SJSA1 (cell line): ENCODE measurements around the gene SETX. TPM values are rescaled to one million over a fixed set of nuclear protein-coding genes. Genes with fewer than 3 reads are reported as not detected.
A peak's percentile ranks its signal among the peaks of the same experiment; 100 is the strongest.

Experiments
- DNase-seq, 2 experiments: peaks; one replicate each; pipeline ENCODE4 v3.0.0-alpha.2; 2015 to 2020; ENCODE audit warnings: low spot score in 2 of 2, low read depth in 1 of 2
- H3K27ac ChIP-seq: fragments of 250-450 bp; sonication (Bioruptor Pico); 2 replicates; pipeline ENCODE4 v1.5.1; 2020; ENCODE audit warnings: mild to moderate bottlenecking, moderate library complexity
- H3K27me3 ChIP-seq: fragments of 250-450 bp; sonication (Bioruptor Pico); replicated peaks from 2 replicates; pipeline ENCODE4 v1.5.1; 2020; ENCODE audit warnings: mild to moderate bottlenecking, moderate library complexity
- H3K36me3 ChIP-seq: fragments of 250-450 bp; sonication (Bioruptor Pico); 2 replicates; pipeline ENCODE4 v1.5.1; 2020; ENCODE audit warnings: mild to moderate bottlenecking
- H3K4me1 ChIP-seq: fragments of 250-450 bp; sonication (Bioruptor Pico); replicated peaks from 2 replicates; pipeline ENCODE4 v1.6.1; 2021; ENCODE audit warnings: mild to moderate bottlenecking
- H3K4me3 ChIP-seq: fragments of 250-450 bp; sonication (Bioruptor Pico); 2 replicates; pipeline ENCODE4 v1.5.1; 2020; ENCODE audit warnings: mild to moderate bottlenecking
- H3K9me3 ChIP-seq: fragments of 250-450 bp; sonication (Bioruptor Pico); replicated peaks from 2 replicates; pipeline ENCODE4 v1.5.1; 2020; ENCODE audit warnings: mild to moderate bottlenecking
- total RNA-seq: library from RNA; depleted of rRNA; stranded (reverse); fragments of >200 nt; shearing (Covaris generic); gene quantifications from 2 replicates; pipeline ENCODE4 v1.2.3, GENCODE V29; 2014

The SETX gene
- total RNA-seq, 1 experiment from 2014 or later, result 34.6 TPM

GRCh38 chr9:132341177-132341840 lies 13.5 kb downstream of the SETX start:
- no peak overlapping the region for H3K4me3 ChIP-seq
- no peak for DNase-seq
- H3K36me3 ChIP-seq, result peaks cover 88% of the 10 kb centered on the region
- H3K9me3 ChIP-seq, result no peaks in the 10 kb centered on the region
- H3K4me1 ChIP-seq, result no peaks in the 10 kb centered on the region
- no peaks in the 10 kb centered on the region for H3K27me3 ChIP-seq
- H3K27ac ChIP-seq, result no peak overlapping the region

GRCh38 chr9:132334364-132334763 lies 20.4 kb downstream of the SETX start:
- DNase-seq, result no peak
- Histone ChIP-seq H3K36me3 (peaks cover 88% of the 10 kb centered on the region), H3K27ac (no peak overlapping the region), H3K4me1 (no peaks in the 10 kb centered on the region), H3K27me3 (no peaks in the 10 kb centered on the region), H3K4me3 (no peak overlapping the region), H3K9me3 (no peaks in the 10 kb centered on the region)

- Histone ChIP-seq H3K9me3 (no peaks in the 10 kb centered on the region), H3K4me3 (no peak overlapping the region), H3K36me3 (peaks cover 88% of the 10 kb centered on the region), H3K4me1 (no peaks in the 10 kb centered on the region), H3K27ac (no peak overlapping the region), H3K27me3 (no peaks in the 10 kb centered on the region)
- DNase-seq, result no peak
Measured at GRCh38 chr9:132333556-132333955, 21.2 kb downstream of the SETX start.

- Histone ChIP-seq H3K4me3 (no peak overlapping the region), H3K4me1 (no peaks in the 10 kb centered on the region), H3K27me3 (no peaks in the 10 kb centered on the region), H3K36me3 (peaks cover 95% of the 10 kb centered on the region), H3K27ac (no peak overlapping the region), H3K9me3 (no peaks in the 10 kb centered on the region)
- DNase-seq, result no peak
Measured at GRCh38 chr9:132328580-132328979, 26.2 kb downstream of the SETX start.

GRCh38 chr9:132327537-132327936 lies 27.2 kb downstream of the SETX start:
- no peaks in the 10 kb centered on the region for H3K4me1 ChIP-seq
- H3K27me3 ChIP-seq, result no peaks in the 10 kb centered on the region
- peaks cover 88% of the 10 kb centered on the region for H3K36me3 ChIP-seq

GRCh38 chr9:132324425-132324824 lies 30.4 kb downstream of the SETX start:
- DNase-seq, result no peak
- Histone ChIP-seq H3K4me1 (peaks cover 8% of the 10 kb centered on the region), H3K9me3 (no peaks in the 10 kb centered on the region), H3K4me3 (no peak overlapping the region), H3K27ac (no peak overlapping the region), H3K36me3 (peaks cover 69% of the 10 kb centered on the region), H3K27me3 (no peaks in the 10 kb centered on the region)

More at GRCh38 chr9:132327537-132327936, 27.2 kb downstream of the SETX start:
- no peak for DNase-seq
- no peak overlapping the region for H3K27ac ChIP-seq
- no peaks in the 10 kb centered on the region for H3K9me3 ChIP-seq
- no peak overlapping the region for H3K4me3 ChIP-seq

GRCh38 chr9:132319421-132320110 lies 35.2 kb downstream of the SETX start:
- peaks cover 53% of the 10 kb centered on the region for H3K36me3 ChIP-seq
- peaks cover 15% of the 10 kb centered on the region for H3K4me1 ChIP-seq
- peak in 1 of 2 experiments; percentile 52 for DNase-seq

GRCh38 chr9:132312873-132313272 lies 41.9 kb downstream of the SETX start:
- H3K4me3 ChIP-seq, result no peak overlapping the region
- no peaks in the 10 kb centered on the region for H3K27me3 ChIP-seq
- no peak for DNase-seq
- H3K36me3 ChIP-seq, result peaks cover 53% of the 10 kb centered on the region
- H3K4me1 ChIP-seq, result no peaks in the 10 kb centered on the region
- no peaks in the 10 kb centered on the region for H3K9me3 ChIP-seq
- H3K27ac ChIP-seq, result no peak overlapping the region

More at GRCh38 chr9:132319421-132320110, 35.2 kb downstream of the SETX start:
- Histone ChIP-seq H3K27ac (no peak overlapping the region), H3K9me3 (no peaks in the 10 kb centered on the region), H3K4me3 (no peak overlapping the region), H3K27me3 (no peaks in the 10 kb centered on the region)

- Histone ChIP-seq H3K4me3 (no peak overlapping the region), H3K4me1 (no peaks in the 10 kb centered on the region), H3K9me3 (no peaks in the 10 kb centered on the region), H3K27ac (no peak overlapping the region), H3K27me3 (no peaks in the 10 kb centered on the region), H3K36me3 (peaks cover 52% of the 10 kb centered on the region)
- no peak for DNase-seq
Measured at GRCh38 chr9:132312426-132312825, 42.4 kb downstream of the SETX start.

- peaks cover 49% of the 10 kb centered on the region for H3K36me3 ChIP-seq
- no peaks in the 10 kb centered on the region for H3K9me3 ChIP-seq
- DNase-seq, result no peak
Measured at GRCh38 chr9:132311978-132312377, 42.8 kb downstream of the SETX start.

GRCh38 chr9:132309056-132309455 lies 45.7 kb downstream of the SETX start:
- H3K36me3 ChIP-seq, result peaks cover 54% of the 10 kb centered on the region
- no peak for DNase-seq
- H3K9me3 ChIP-seq, result no peaks in the 10 kb centered on the region
- H3K4me1 ChIP-seq, result no peaks in the 10 kb centered on the region
- no peak overlapping the region for H3K27ac ChIP-seq
- no peaks in the 10 kb centered on the region for H3K27me3 ChIP-seq
- H3K4me3 ChIP-seq, result no peak overlapping the region

More at GRCh38 chr9:132311978-132312377, 42.8 kb downstream of the SETX start:
- H3K4me1 ChIP-seq, result no peaks in the 10 kb centered on the region
- no peak overlapping the region for H3K27ac ChIP-seq
- H3K4me3 ChIP-seq, result no peak overlapping the region
- H3K27me3 ChIP-seq, result no peaks in the 10 kb centered on the region

- H3K36me3 ChIP-seq, result peaks cover 75% of the 10 kb centered on the region
- H3K4me3 ChIP-seq, result no peak overlapping the region
- H3K27me3 ChIP-seq, result no peaks in the 10 kb centered on the region
- no peak overlapping the region for H3K27ac ChIP-seq
- no peak for DNase-seq
- H3K4me1 ChIP-seq, result no peaks in the 10 kb centered on the region
- H3K9me3 ChIP-seq, result no peaks in the 10 kb centered on the region
Measured at GRCh38 chr9:132301521-132301920, 53.3 kb downstream of the SETX start.

GRCh38 chr9:132299221-132299620 lies 55.6 kb downstream of the SETX start:
- Histone ChIP-seq H3K27ac (no peak overlapping the region), H3K36me3 (peaks cover 85% of the 10 kb centered on the region), H3K27me3 (no peaks in the 10 kb centered on the region), H3K4me1 (no peaks in the 10 kb centered on the region), H3K9me3 (no peaks in the 10 kb centered on the region), H3K4me3 (no peak overlapping the region)
- no peak for DNase-seq

GRCh38 chr9:132295181-132295580 lies 59.6 kb downstream of the SETX start:
- no peak overlapping the region for H3K27ac ChIP-seq
- no peaks in the 10 kb centered on the region for H3K9me3 ChIP-seq
- no peaks in the 10 kb centered on the region for H3K4me1 ChIP-seq
- no peak overlapping the region for H3K4me3 ChIP-seq
- no peak for DNase-seq
- H3K36me3 ChIP-seq, result peaks cover 75% of the 10 kb centered on the region
- no peaks in the 10 kb centered on the region for H3K27me3 ChIP-seq
